Cardiac fibroblast (primary cell): ENCODE results near the gene POLR1A.

Experiments
- DNase-seq, 2 donors: peaks; one replicate each; pipeline versions ENCODE4 v3.0.0 to v3.0.0-alpha.2; 2010; ENCODE audit warnings: low read depth in 2 of 2
- H3K4me3 ChIP-seq, 2 donors: replicated peaks in 1 of 2; 1 replicate in 1 of 2; 2 replicates in 1 of 2; pipeline ENCODE4 v1.5.1; 2011; ENCODE audit warnings: low read depth in 2 of 2, low read length in 2 of 2, mild to moderate bottlenecking in 2 of 2, moderate library complexity in 1 of 2
- CTCF ChIP-seq: IDR thresholded peaks from one replicate; pipeline ENCODE4 v1.5.1; 2011; ENCODE audit warnings: low read depth, mild to moderate bottlenecking, low read length, inconsistent platforms

Gene POLR1A

GRCh38 chr2:86070868-86071267 is 34.8 kb downstream of the POLR1A start:
- no peak for DNase-seq
- no peak overlapping the region for H3K4me3 ChIP-seq
- no peak for TF ChIP-seq CTCF

DNA sequence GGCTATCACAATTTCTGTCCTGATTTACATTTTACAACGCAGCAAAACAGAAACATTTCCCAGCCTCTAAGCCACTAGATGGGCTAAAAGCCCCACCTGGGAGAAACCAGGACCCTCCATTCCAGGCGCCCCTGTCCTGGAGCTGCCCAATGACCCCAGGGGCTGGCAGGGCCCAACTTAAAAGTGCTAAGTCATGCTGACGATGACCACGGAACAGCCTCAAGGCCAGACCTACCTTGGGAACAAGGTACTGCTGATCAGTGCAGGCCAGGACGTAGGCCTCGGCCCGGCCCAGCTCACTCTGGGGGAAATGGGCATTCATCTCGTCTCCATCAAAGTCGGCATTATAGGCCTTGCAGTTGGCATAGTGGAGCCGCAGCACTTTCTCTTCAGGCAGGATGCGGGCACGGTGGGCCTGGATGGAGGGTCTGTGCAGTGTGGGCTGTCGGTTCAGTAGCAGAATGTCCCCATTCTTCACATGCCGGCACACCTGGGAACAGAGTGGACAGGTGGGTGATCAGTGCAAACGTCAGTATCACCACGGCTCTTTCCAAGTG is 35.8 kb downstream of the POLR1A start:
- no peak overlapping the region for H3K4me3 ChIP-seq
- no peak for DNase-seq
- no peak for TF ChIP-seq CTCF

DNA sequence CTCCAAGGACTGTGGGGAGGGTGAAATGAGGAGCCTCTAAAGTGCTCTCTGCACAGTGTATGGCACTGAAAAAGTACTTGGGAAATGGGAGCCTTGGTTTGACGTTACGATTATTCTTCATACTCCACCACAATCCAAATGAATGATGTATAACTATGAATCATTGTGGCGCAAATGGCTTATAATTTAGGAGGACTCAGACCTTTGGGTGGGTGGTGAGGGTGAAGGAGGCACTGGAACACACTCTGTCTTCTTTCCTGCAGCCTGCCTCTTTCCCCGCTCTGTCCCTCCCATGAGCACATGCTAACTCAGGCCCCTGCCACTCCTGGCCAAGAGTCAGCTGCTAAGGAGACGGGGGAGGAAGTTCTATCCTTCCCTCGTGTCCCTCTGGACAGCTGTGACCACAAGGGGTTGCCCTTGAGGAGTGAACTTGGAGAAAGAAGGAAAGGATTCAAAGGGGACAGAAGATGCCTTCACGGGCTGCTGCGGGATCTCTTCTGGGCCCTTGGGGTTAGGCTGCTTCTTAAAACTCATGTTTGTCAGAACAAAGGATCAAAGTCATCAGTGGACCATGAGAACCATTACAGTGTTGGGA is 36.5 kb downstream of the POLR1A start:
- no peak overlapping the region for H3K4me3 ChIP-seq
- no peak for DNase-seq
- no peak for TF ChIP-seq CTCF

GRCh38 chr2:86068648-86069047 is 37.0 kb downstream of the POLR1A start:
- DNase-seq, result no peak
- TF ChIP-seq CTCF, result no peak
- no peak overlapping the region for H3K4me3 ChIP-seq

DNA sequence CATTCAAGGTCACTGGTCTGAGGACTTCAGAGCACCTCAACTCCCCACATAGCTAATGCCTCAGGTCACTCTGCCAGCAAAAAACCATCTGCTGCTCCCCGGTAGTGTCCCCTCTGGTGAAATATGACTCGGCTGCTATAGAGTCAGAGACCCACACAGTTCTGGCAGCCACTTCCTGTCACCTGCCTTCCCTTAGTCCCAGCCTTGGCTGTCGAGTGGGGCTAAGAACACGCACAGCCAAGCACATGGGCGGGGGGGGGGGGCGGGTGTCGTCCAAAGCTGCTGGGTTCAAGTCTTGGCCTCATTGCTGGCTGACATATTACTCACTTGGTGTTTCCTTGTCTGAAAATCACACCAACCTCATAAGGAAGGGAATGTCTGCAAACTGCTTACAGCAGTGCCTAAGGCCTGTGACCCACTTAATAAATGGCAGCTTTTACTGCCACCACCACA is 37.5 kb downstream of the POLR1A start:
- DNase-seq, result peak; percentile 7 to 37

DNA sequence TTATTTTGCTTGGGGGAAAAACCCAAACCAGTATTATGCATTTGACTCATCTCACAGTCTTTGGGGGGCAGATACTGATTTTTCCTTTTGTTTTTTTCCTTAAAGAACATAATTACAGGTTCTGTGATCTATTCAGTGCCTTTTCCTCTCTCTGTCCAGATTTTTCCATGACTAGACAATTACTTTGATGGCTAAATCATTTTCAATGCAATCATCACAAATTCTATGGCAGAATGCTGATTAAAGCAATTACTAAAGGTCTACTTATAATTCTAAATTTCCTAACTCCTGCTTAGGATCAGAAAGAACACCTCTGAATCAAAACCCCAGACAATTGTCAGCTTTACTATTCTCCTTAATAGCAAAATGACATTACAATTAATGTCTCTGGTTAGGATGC is 38.8 kb downstream of the POLR1A start:
- TF ChIP-seq CTCF, result no peak
- H3K4me3 ChIP-seq, result no peak overlapping the region
- DNase-seq, result no peak

More for the DNA sequence above, 37.5 kb downstream of the POLR1A start:
- no peak for TF ChIP-seq CTCF
- no peak overlapping the region for H3K4me3 ChIP-seq
